Measurements from ENCODE around the gene GATA1. TPM values are rescaled to one million over a fixed set of nuclear protein-coding genes. Genes with fewer than 3 reads are reported as not detected.

Gene GATA1
- total RNA-seq, 1 donor: not detected

GRCh38 chrX:48834383-48834709, 48.0 kb downstream of the GATA1 start:
- TF ChIP-seq CTCF (IDR thresholded peaks at IDR 0.05; ENCODE audit: insufficient read depth, low read depth, low read length): no peak
- DNase-seq (ENCODE audit: low read depth): no peak
- no peak overlapping the region for H3K4me3 ChIP-seq (ENCODE audit: low read depth, low read length)

GRCh38 chrX:48835524-48836329, 49.3 kb downstream of the GATA1 start, which contains the start of gene PCSK1N:
PCSK1N (minus strand) TSS chrX:48835610; CDS start chrX:48835532, 78 bp downstream.
- DNase-seq (ENCODE audit: low read depth): no peak
- H3K4me3 ChIP-seq (ENCODE audit: low read depth, low read length): no peak within 1 kb of the TSS
- TF ChIP-seq CTCF (IDR thresholded peaks at IDR 0.05; ENCODE audit: insufficient read depth, low read depth, low read length): no peak

GRCh38 chrX:48839686-48840085, 53.3 kb downstream of the GATA1 start:
- no peak for DNase-seq (ENCODE audit: low read depth)
- no peak overlapping the region for H3K4me3 ChIP-seq (ENCODE audit: low read depth, low read length)
- no peak for TF ChIP-seq CTCF (IDR thresholded peaks at IDR 0.05; ENCODE audit: insufficient read depth, low read depth, low read length)

Small RNA genes within 50 kb of the gene (small RNA-seq; reads per million reads assigned to genes)
- gene RNU6-29P: not detected

Other genes with a start within 250 kb of the GATA1 start
- gene TBC1D25, start 246.9 kb upstream of the GATA1 start, total RNA-seq: 7.8 and 12.2 TPM in 2 replicates
- gene RBM3, start 212.1 kb upstream of the GATA1 start, total RNA-seq: 121 and 348 TPM in 2 replicates
- gene WDR13, start 189.1 kb upstream of the GATA1 start, total RNA-seq: 58.7 and 87.3 TPM in 2 replicates
- gene WAS, start 102.8 kb upstream of the GATA1 start, total RNA-seq: under 0.01 TPM in 1 of 2 replicates, not detected in the other
- 4.8 and 5.6 TPM in 2 replicates for gene SUV39H1, start 89.9 kb upstream of the GATA1 start, total RNA-seq
- gene GLOD5, start 24.8 kb upstream of the GATA1 start, total RNA-seq: not detected in 2 replicates
- gene HDAC6, start 15.5 kb downstream of the GATA1 start, total RNA-seq: 22.5 and 29.4 TPM in 2 replicates
- not detected in 2 replicates for gene ERAS, start 39.9 kb downstream of the GATA1 start, total RNA-seq
- gene PCSK1N, start 49.0 kb downstream of the GATA1 start, total RNA-seq: 0.32 TPM in 1 of 2 replicates, not detected in the other
- gene TIMM17B, start 111.2 kb downstream of the GATA1 start, total RNA-seq: 39.3 and 47.7 TPM in 2 replicates
- 27.2 and 38.3 TPM in 2 replicates for gene PQBP1, start 111.3 kb downstream of the GATA1 start, total RNA-seq
- gene SLC35A2, start 125.1 kb downstream of the GATA1 start, total RNA-seq: 17.1 and 25.5 TPM in 2 replicates
- gene PIM2, start 132.4 kb downstream of the GATA1 start, total RNA-seq: 4.5 and 12.5 TPM in 2 replicates
- gene OTUD5, start 171.0 kb downstream of the GATA1 start, total RNA-seq: 24.2 and 28.5 TPM in 2 replicates
- gene KCND1, start 185.3 kb downstream of the GATA1 start, total RNA-seq: 0.32 and 2.6 TPM in 2 replicates
- gene GRIPAP1, start 215.7 kb downstream of the GATA1 start, total RNA-seq: 14.2 and 14.5 TPM in 2 replicates

Data from fibroblast of villous mesenchyme (primary cell).